Mucosa of descending colon (tissue), 3 donors: ENCODE results near the gene MTA3. TPM values are rescaled to one million over a fixed set of nuclear protein-coding genes. Genes with fewer than 3 reads are reported as not detected.

Experiments
- ATAC-seq: fragments of 200-7000 bp; cut with Tn5 transposase; one replicate; pipeline ENCODE4 v1.9.1; 2020; ENCODE audit warnings: mild to moderate bottlenecking, moderate library complexity
- DNase-seq, 3 donors: peaks; one replicate each; pipeline ENCODE4 v3.0.0-alpha.2; 2020
- H3K36me3 ChIP-seq: fragments of 200-600 bp; one replicate; pipeline ENCODE4 v1.8.0; 2021; ENCODE audit warnings: low read depth, mild to moderate bottlenecking
- H3K4me1 ChIP-seq: fragments of 200-600 bp; one replicate; pipeline ENCODE4 v1.8.0; 2021; ENCODE audit warnings: low read depth, mild to moderate bottlenecking
- H3K4me3 ChIP-seq: fragments of 200-600 bp; one replicate; pipeline ENCODE4 v1.8.0; 2021; ENCODE audit warnings: mild to moderate bottlenecking
- H3K9me3 ChIP-seq: fragments of 200-600 bp; one replicate; pipeline ENCODE4 v1.8.0; 2021; ENCODE audit warnings: mild to moderate bottlenecking
- intact Hi-C, 2 donors: fragments of 100-400 bp; cut with DNase I in 1 of 2; cut with micrococcal nuclease in 1 of 2; formaldehyde crosslinking; loops; one replicate each; pipeline versions ENCODE4 v1.11.0 to v1.11.1; 2022; cut with DNase I, micrococcal nuclease
- total RNA-seq, 3 donors: library from RNA; stranded (reverse); fragmentation: NEBNext Ultra II Directional in 2 of 3; extraction: Animal tissue kit (Norgen Biotek cat#: 25700) in 2 of 3; gene quantifications; one replicate each; pipeline versions ENCODE4 v1.2.1 to v1.2.4, GENCODE V29; 2021 to 2023
- TF ChIP-seq, protein P1 (sequence below): fragments of 200-600 bp; IDR thresholded peaks from one replicate; pipeline ENCODE4 v1.8.0; 2022; ENCODE audit warnings: antibody characterized with exemption, mild to moderate bottlenecking
- donor health status: DM: no; HTN: no; CAD: no; lungs with moderate emphysema.
- donor health status: DM: no; HTN: no; CAD: no.
- donor health status: DM: no; HTN: yes; CAD: no.

The MTA3 gene
- total RNA-seq, 3 donors from 2014 or later = 44.8 to 58.9 (median 52.8) TPM

DNA sequence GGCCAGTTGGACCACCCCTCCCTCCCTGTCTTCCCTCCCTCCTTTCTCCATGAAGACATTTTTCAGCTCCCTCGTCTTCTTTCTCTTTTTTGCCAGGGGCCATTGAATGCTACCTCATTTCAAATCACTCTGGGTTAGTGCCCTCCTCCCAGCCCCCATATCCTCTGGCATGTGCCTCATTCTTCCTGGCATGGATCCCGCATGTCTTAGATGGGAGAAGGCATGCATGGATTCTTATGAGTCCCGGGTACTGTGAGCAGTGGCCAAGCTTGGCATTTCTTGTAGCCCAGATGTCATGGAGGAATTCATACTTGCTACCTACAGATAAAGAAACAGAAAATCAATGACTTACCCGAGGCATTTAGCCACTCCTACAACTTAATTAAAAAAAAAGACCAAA, 232.9 kb downstream of the MTA3 start:
- ATAC-seq = no peak
- DNase-seq = no peak
- TF ChIP-seq, protein P1, sequence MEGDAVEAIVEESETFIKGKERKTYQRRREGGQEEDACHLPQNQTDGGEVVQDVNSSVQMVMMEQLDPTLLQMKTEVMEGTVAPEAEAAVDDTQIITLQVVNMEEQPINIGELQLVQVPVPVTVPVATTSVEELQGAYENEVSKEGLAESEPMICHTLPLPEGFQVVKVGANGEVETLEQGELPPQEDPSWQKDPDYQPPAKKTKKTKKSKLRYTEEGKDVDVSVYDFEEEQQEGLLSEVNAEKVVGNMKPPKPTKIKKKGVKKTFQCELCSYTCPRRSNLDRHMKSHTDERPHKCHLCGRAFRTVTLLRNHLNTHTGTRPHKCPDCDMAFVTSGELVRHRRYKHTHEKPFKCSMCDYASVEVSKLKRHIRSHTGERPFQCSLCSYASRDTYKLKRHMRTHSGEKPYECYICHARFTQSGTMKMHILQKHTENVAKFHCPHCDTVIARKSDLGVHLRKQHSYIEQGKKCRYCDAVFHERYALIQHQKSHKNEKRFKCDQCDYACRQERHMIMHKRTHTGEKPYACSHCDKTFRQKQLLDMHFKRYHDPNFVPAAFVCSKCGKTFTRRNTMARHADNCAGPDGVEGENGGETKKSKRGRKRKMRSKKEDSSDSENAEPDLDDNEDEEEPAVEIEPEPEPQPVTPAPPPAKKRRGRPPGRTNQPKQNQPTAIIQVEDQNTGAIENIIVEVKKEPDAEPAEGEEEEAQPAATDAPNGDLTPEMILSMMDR = no peak
- H3K9me3 ChIP-seq = no peaks in the 10 kb centered on the region
- no peaks in the 10 kb centered on the region for H3K36me3 ChIP-seq
- H3K4me1 ChIP-seq = peaks cover 2% of the 10 kb centered on the region
- H3K4me3 ChIP-seq = no peak overlapping the region
- intact Hi-C loops = no loop called here

DNA sequence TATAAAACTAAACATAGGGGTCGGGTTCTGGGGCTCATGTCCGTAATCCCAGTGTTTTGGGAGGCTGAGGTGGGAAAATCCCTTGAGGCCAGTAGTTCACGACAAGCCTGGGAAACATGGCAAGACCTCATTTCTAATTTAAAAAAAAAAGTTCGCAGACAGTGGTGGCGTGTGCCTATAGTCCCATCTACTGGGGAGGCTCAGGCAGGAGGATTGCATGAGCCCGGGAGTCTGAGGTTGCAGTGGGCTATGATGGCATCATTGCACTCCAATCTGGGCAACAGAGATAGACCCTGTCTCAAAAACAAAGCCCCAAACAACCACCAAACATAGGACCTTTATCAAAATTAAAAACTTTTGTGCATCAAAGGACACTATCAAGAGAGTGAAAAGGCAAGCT, 233.7 kb downstream of the MTA3 start:
- intact Hi-C loops = no loop called here

GRCh38 chr2:42804338-42804737, 235.9 kb downstream of the MTA3 start:
- no peak for ATAC-seq
- TF ChIP-seq, protein P1 = no peak
- no peaks in the 10 kb centered on the region for H3K9me3 ChIP-seq
- no peaks in the 10 kb centered on the region for H3K36me3 ChIP-seq
- DNase-seq = no peak
- H3K4me1 ChIP-seq = peaks cover 6% of the 10 kb centered on the region
- intact Hi-C loops = no loop called here
- H3K4me3 ChIP-seq = no peak overlapping the region

More for the DNA sequence above, 233.7 kb downstream of the MTA3 start:
- H3K4me1 ChIP-seq = peaks cover 2% of the 10 kb centered on the region
- no peak overlapping the region for H3K4me3 ChIP-seq
- H3K36me3 ChIP-seq = no peaks in the 10 kb centered on the region
- no peaks in the 10 kb centered on the region for H3K9me3 ChIP-seq
- DNase-seq (no peak), ATAC-seq (no peak)
- TF ChIP-seq, protein P1 = no peak

GRCh38 chr2:42804891-42805290, 236.5 kb downstream of the MTA3 start:
- DNase-seq (no peak), ATAC-seq (no peak)
- Histone ChIP-seq H3K9me3 (no peaks in the 10 kb centered on the region), H3K4me1 (peaks cover 6% of the 10 kb centered on the region), H3K36me3 (no peaks in the 10 kb centered on the region), H3K4me3 (no peak overlapping the region)
- intact Hi-C loops = no loop called here
- TF ChIP-seq, protein P1 = no peak

Other genes with a start within 250 kb of the MTA3 start
- gene COX7A2L, start 207.4 kb upstream of the MTA3 start, total RNA-seq = 100 to 1,000 TPM in 2 of 3 donors, 10 to 100 TPM in 1; 87.0 to 113 (median 108) TPM
- 1 to 10 TPM; 2.6 to 5.0 (median 3.2) TPM for gene KCNG3, start 74.7 kb upstream of the MTA3 start, total RNA-seq
- 1 to 10 TPM; 1.6 to 8.9 (median 2.4) TPM for gene OXER1, start 195.5 kb downstream of the MTA3 start, total RNA-seq
- gene HAAO, start 224.0 kb downstream of the MTA3 start, total RNA-seq = 10 to 100 TPM in 1 of 3 donors, 1 to 10 TPM in 2; 5.8 to 38.4 (median 9.8) TPM